GM12875 (cell line): ENCODE results near the gene RITA1.
"Not testable (repeated sequence)": the region's sequence is repeated elsewhere in the genome, so short reads cannot be mapped to it uniquely, and the experiment has no call there.

Source experiments
- H3K4me3 ChIP-seq: one replicate; pipeline ENCODE4 v1.5.1; 2011; ENCODE audit warnings: low read depth, low read length, control low read depth
- CTCF ChIP-seq: IDR thresholded peaks from 2 replicates; pipeline ENCODE4 v1.5.1; 2011; ENCODE audit warnings: low read depth, mild to moderate bottlenecking, control low read depth, inconsistent platforms, low read length, moderate library complexity, borderline replicate concordance; ENCODE audit not compliant: insufficient read depth

The RITA1 gene

GRCh38 chr12:113204804-113205203 lies 19.3 kb downstream of the RITA1 start:
- no peak for TF ChIP-seq CTCF
- no peak overlapping the region for H3K4me3 ChIP-seq

GRCh38 chr12:113206802-113207201 lies 21.3 kb downstream of the RITA1 start:
- not testable (repeated sequence) for H3K4me3 ChIP-seq

- TF ChIP-seq CTCF = no peak
- no peak overlapping the region for H3K4me3 ChIP-seq
Measured at GRCh38 chr12:113207613-113208040, 22.1 kb downstream of the RITA1 start.

GRCh38 chr12:113208041-113208934 lies 22.8 kb downstream of the RITA1 start:
- no peak for TF ChIP-seq CTCF
- no peak overlapping the region for H3K4me3 ChIP-seq

GRCh38 chr12:113211160-113211559 lies 25.6 kb downstream of the RITA1 start:
- H3K4me3 ChIP-seq = no peak overlapping the region
- TF ChIP-seq CTCF = no peak

GRCh38 chr12:113214895-113215400 lies 29.4 kb downstream of the RITA1 start:
- TF ChIP-seq CTCF = no peak
- H3K4me3 ChIP-seq = no peak overlapping the region

- H3K4me3 ChIP-seq = no peak overlapping the region
- no peak for TF ChIP-seq CTCF
Measured at GRCh38 chr12:113216027-113216426, 30.5 kb downstream of the RITA1 start.
